A673 (cell line): Measurements from ENCODE around the gene PLCE1.

Experiments
- CTCF ChIP-seq: fragments of 300-800, 200-600 bp; sonication (generic); conservative IDR thresholded peaks from 2 replicates; pipeline ENCODE4 v1.5.1; 2017; ENCODE audit warnings: low read depth, mild to moderate bottlenecking, antibody characterized with exemption, low read length, moderate library complexity, mixed read lengths
- EZH2 ChIP-seq: fragments of 200-600 bp; sonication (generic); IDR thresholded peaks from 2 replicates; pipeline ENCODE4 v1.6.1; 2017; ENCODE audit warnings: borderline replicate concordance, low read depth, mild to moderate bottlenecking, mixed read lengths, antibody characterized with exemption, low read length; ENCODE audit not compliant: poor library complexity, severe bottlenecking

- TF ChIP-seq EZH2: no peak
- TF ChIP-seq CTCF: no peak
Observed at GRCh38 chr10:94003488-94003887, 9.8 kb downstream of the PLCE1 start.
